Neural progenitor cell (in vitro differentiated cells): ENCODE results near the gene DHRS9. TPM values are rescaled to one million over a fixed set of nuclear protein-coding genes. Genes with fewer than 3 reads are reported as not detected.

Experiments
- DNase-seq: peaks from one replicate; pipeline ENCODE4 v3.0.0-alpha.2; 2016; ENCODE audit warnings: low spot score
- H2AFZ ChIP-seq: fragments of 200-600 bp; sonication (generic); replicated peaks from 2 replicates; pipeline ENCODE4 v1.6.1; 2016; ENCODE audit warnings: antibody characterized with exemption
- H3F3A ChIP-seq: fragments of 200-600 bp; sonication (generic); 2 replicates; pipeline ENCODE4 v1.6.1; 2016; ENCODE audit warnings: antibody characterized with exemption, low read depth
- H3K27ac ChIP-seq: fragments of 200-600 bp; sonication (generic); 2 replicates; pipeline ENCODE4 v1.5.1; 2016; ENCODE audit warnings: mild to moderate bottlenecking
- H3K27me3 ChIP-seq: fragments of 200-600 bp; sonication (generic); 2 replicates; pipeline ENCODE4 v1.6.1; 2016; ENCODE audit warnings: mild to moderate bottlenecking, moderate library complexity
- H3K36me3 ChIP-seq: fragments of 200-600 bp; sonication (generic); 2 replicates; pipeline ENCODE4 v1.5.1; 2016
- H3K4me1 ChIP-seq: fragments of 200-600 bp; sonication (generic); 2 replicates; pipeline ENCODE4 v1.6.1; 2016; ENCODE audit warnings: mixed run types
- H3K4me2 ChIP-seq: fragments of 200-600 bp; sonication (generic); 2 replicates; pipeline ENCODE4 v1.6.1; 2016
- H3K4me3 ChIP-seq: fragments of 200-600 bp; sonication (generic); 2 replicates; pipeline ENCODE4 v1.5.1; 2016
- H3K79me2 ChIP-seq: fragments of 200-600 bp; sonication (generic); 2 replicates; pipeline ENCODE4 v1.6.1; 2016; ENCODE audit warnings: low read depth
- H3K9ac ChIP-seq: fragments of 200-600 bp; sonication (generic); 2 replicates; pipeline ENCODE4 v1.6.1; 2016
- H3K9me3 ChIP-seq: fragments of 200-600 bp; sonication (generic); 2 replicates; pipeline ENCODE4 v1.5.1; 2016; ENCODE audit warnings: low read depth
- H4K20me1 ChIP-seq: fragments of 200-600 bp; sonication (generic); 2 replicates; pipeline ENCODE4 v1.6.1; 2016; ENCODE audit warnings: low read depth
- H3K27ac Mint-ChIP-seq: 3 replicates; pipeline ENCODE4 v1.8.0; 2021; ENCODE audit warnings: mixed read lengths
- H3K27me3 Mint-ChIP-seq: 2 replicates; pipeline ENCODE4 v1.8.0; 2022; ENCODE audit warnings: low read depth, mild to moderate bottlenecking, inconsistent platforms, moderate library complexity, mixed read lengths; ENCODE audit not compliant: insufficient read depth
- H3K36me3 Mint-ChIP-seq: 3 replicates; pipeline ENCODE4 v1.8.0; 2021; ENCODE audit warnings: mixed read lengths
- H3K4me1 Mint-ChIP-seq: 3 replicates; pipeline ENCODE4 v1.8.0; 2021; ENCODE audit warnings: mixed read lengths
- H3K4me3 Mint-ChIP-seq: 3 replicates; pipeline ENCODE4 v1.8.0; 2021; ENCODE audit warnings: mild to moderate bottlenecking, moderate library complexity, mixed read lengths
- H3K9me3 Mint-ChIP-seq: 3 replicates; pipeline ENCODE4 v1.8.0; 2020; ENCODE audit warnings: mixed read lengths
- CTCF ChIP-seq: fragments of 200-600 bp; sonication (generic); IDR thresholded peaks from 2 replicates; pipeline ENCODE4 v1.5.1; 2017; ENCODE audit warnings: antibody characterized with exemption, mild to moderate bottlenecking
- EZH2 ChIP-seq: fragments of 200-600 bp; sonication (generic); IDR thresholded peaks from 2 replicates; pipeline ENCODE4 v1.6.1; 2017; ENCODE audit warnings: antibody characterized with exemption, mild to moderate bottlenecking, moderate library complexity
- EZH2phosphoT487 ChIP-seq: fragments of 200-600 bp; sonication (generic); IDR thresholded peaks from 2 replicates; pipeline ENCODE4 v1.6.1; 2017; ENCODE audit warnings: antibody characterized with exemption
- total RNA-seq: library from RNA; depleted of rRNA; stranded (reverse); fragments of >200 nt; gene quantifications from 2 replicates; pipeline ENCODE4 v1.2.3, GENCODE V29; 2015; ENCODE audit warnings: low replicate concordance

DHRS9 gene
- total RNA-seq, 1 donor from 2014 or later = not detected

GRCh38 chr2:169041594-169041993 is 27.8 kb upstream of the DHRS9 start:
- H3K9ac ChIP-seq = no peak overlapping the region
- H3K79me2 ChIP-seq = no peaks in the 10 kb centered on the region
- Mint-ChIP-seq H3K36me3 (no peaks in the 10 kb centered on the region), H3K4me3 (no peak overlapping the region), H3K27ac (no peak overlapping the region), H3K4me1 (no peaks in the 10 kb centered on the region), H3K27me3 (no peaks in the 10 kb centered on the region), H3K9me3 (peaks cover 22% of the 10 kb centered on the region)
- TF ChIP-seq EZH2phosphoT487 (no peak), EZH2 (no peak), CTCF (no peak)
- H3K4me3 ChIP-seq = no peak overlapping the region
- DNase-seq = no peak
- no peak overlapping the region for H2AFZ ChIP-seq
- no peaks in the 10 kb centered on the region for H3K36me3 ChIP-seq
- H3K27me3 ChIP-seq = no peaks in the 10 kb centered on the region
- H3K9me3 ChIP-seq = no peaks in the 10 kb centered on the region
- no peaks in the 10 kb centered on the region for H3K4me1 ChIP-seq
- H3K27ac ChIP-seq = no peak overlapping the region
- H3K4me2 ChIP-seq = no peak overlapping the region
- H4K20me1 ChIP-seq = no peaks in the 10 kb centered on the region
- H3F3A ChIP-seq = no peaks in the 10 kb centered on the region

GRCh38 chr2:169042856-169043255 is 26.5 kb upstream of the DHRS9 start:
- Histone ChIP-seq H3F3A (no peaks in the 10 kb centered on the region), H3K79me2 (no peaks in the 10 kb centered on the region), H3K36me3 (no peaks in the 10 kb centered on the region), H3K9ac (no peak overlapping the region), H2AFZ (no peak overlapping the region), H3K4me1 (no peaks in the 10 kb centered on the region), H4K20me1 (no peaks in the 10 kb centered on the region), H3K4me3 (no peak overlapping the region), H3K27ac (no peak overlapping the region), H3K9me3 (no peaks in the 10 kb centered on the region), H3K4me2 (no peak overlapping the region), H3K27me3 (no peaks in the 10 kb centered on the region)
- Mint-ChIP-seq H3K27ac (no peak overlapping the region), H3K9me3 (peaks cover 22% of the 10 kb centered on the region), H3K4me1 (no peaks in the 10 kb centered on the region), H3K4me3 (no peak overlapping the region), H3K36me3 (no peaks in the 10 kb centered on the region), H3K27me3 (no peaks in the 10 kb centered on the region)
- no peak for DNase-seq
- TF ChIP-seq EZH2 = no peak
- no peak for TF ChIP-seq CTCF
- no peak for TF ChIP-seq EZH2phosphoT487

GRCh38 chr2:169046440-169047151 is 22.8 kb upstream of the DHRS9 start:
- DNase-seq = no peak
- H3K27ac ChIP-seq = no peak overlapping the region
- no peaks in the 10 kb centered on the region for H3K36me3 Mint-ChIP-seq
- no peaks in the 10 kb centered on the region for H3K79me2 ChIP-seq
- no peaks in the 10 kb centered on the region for H3F3A ChIP-seq
- H3K9me3 ChIP-seq = no peaks in the 10 kb centered on the region
- H3K27me3 Mint-ChIP-seq = no peaks in the 10 kb centered on the region
- no peaks in the 10 kb centered on the region for H3K4me1 ChIP-seq
- no peaks in the 10 kb centered on the region for H3K27me3 ChIP-seq
- no peak overlapping the region for H3K4me2 ChIP-seq
- H3K4me1 Mint-ChIP-seq = no peaks in the 10 kb centered on the region
- H4K20me1 ChIP-seq = no peaks in the 10 kb centered on the region
- TF ChIP-seq EZH2phosphoT487 = no peak
- H3K4me3 Mint-ChIP-seq = no peak overlapping the region
- H3K27ac Mint-ChIP-seq = no peak overlapping the region
- H3K4me3 ChIP-seq = no peak overlapping the region
- no peaks in the 10 kb centered on the region for H3K36me3 ChIP-seq
- no peak overlapping the region for H3K9ac ChIP-seq
- no peak overlapping the region for H2AFZ ChIP-seq
- H3K9me3 Mint-ChIP-seq = peaks cover 22% of the 10 kb centered on the region
